ENCODE measurements around the gene CD200R1L.

The CD200R1L gene

GRCh38 chr3:112786881-112787579 is 59.6 kb downstream of the CD200R1L start:
- DNase-seq (ENCODE audit: low spot score): no peak

GRCh38 chr3:112786002-112786590 is 60.6 kb downstream of the CD200R1L start:
- no peak for DNase-seq (ENCODE audit: low spot score)

GRCh38 chr3:112785321-112786001 is 61.2 kb downstream of the CD200R1L start:
- no peak for DNase-seq (ENCODE audit: low spot score)

GRCh38 chr3:112782491-112782890 is 64.2 kb downstream of the CD200R1L start:
- DNase-seq (ENCODE audit: low spot score): no peak

- no peak for DNase-seq (ENCODE audit: low spot score)
These were observed 65.1 kb downstream of the CD200R1L start for GRCh38 chr3:112781599-112781998.

- DNase-seq (ENCODE audit: low spot score): no peak
These were observed 66.8 kb downstream of the CD200R1L start for GRCh38 chr3:112779558-112780480.

GRCh38 chr3:112779011-112779410 is 67.7 kb downstream of the CD200R1L start:
- DNase-seq (ENCODE audit: low spot score): no peak

- peak; percentile 59 for DNase-seq (ENCODE audit: low spot score)
These were observed 68.2 kb downstream of the CD200R1L start for GRCh38 chr3:112778353-112778948.

GRCh38 chr3:112777811-112778210 is 68.9 kb downstream of the CD200R1L start:
- no peak for DNase-seq (ENCODE audit: low spot score)

GRCh38 chr3:112776836-112777235 is 69.8 kb downstream of the CD200R1L start:
- no peak for DNase-seq (ENCODE audit: low spot score)

GRCh38 chr3:112776000-112776399 is 70.7 kb downstream of the CD200R1L start:
- DNase-seq (ENCODE audit: low spot score): no peak

- peak; percentile 78 for DNase-seq (ENCODE audit: low spot score)
These were observed 71.5 kb downstream of the CD200R1L start for GRCh38 chr3:112775011-112775742.

- peak; percentile 45 for DNase-seq (ENCODE audit: low spot score)
These were observed 72.3 kb downstream of the CD200R1L start for GRCh38 chr3:112774293-112774926.

GRCh38 chr3:112773864-112774263 is 72.8 kb downstream of the CD200R1L start:
- no peak for DNase-seq (ENCODE audit: low spot score)

- DNase-seq (ENCODE audit: low spot score): no peak
These were observed 75.7 kb downstream of the CD200R1L start for GRCh38 chr3:112770951-112771350.

GRCh38 chr3:112770032-112770626 is 76.5 kb downstream of the CD200R1L start:
- DNase-seq (ENCODE audit: low spot score): peak; percentile 56

- DNase-seq (ENCODE audit: low spot score): peak; percentile 26
These were observed 77.2 kb downstream of the CD200R1L start for GRCh38 chr3:112769286-112769978.

- DNase-seq (ENCODE audit: low spot score): no peak
These were observed 78.9 kb downstream of the CD200R1L start for GRCh38 chr3:112767777-112768176.

GRCh38 chr3:112767177-112767576 is 79.5 kb downstream of the CD200R1L start:
- DNase-seq (ENCODE audit: low spot score): no peak
